ENCODE results near the gene GABBR2.

- TF ChIP-seq POLR2A (IDR thresholded peaks at IDR 0.05) = no peak
- TF ChIP-seq, protein P1, sequence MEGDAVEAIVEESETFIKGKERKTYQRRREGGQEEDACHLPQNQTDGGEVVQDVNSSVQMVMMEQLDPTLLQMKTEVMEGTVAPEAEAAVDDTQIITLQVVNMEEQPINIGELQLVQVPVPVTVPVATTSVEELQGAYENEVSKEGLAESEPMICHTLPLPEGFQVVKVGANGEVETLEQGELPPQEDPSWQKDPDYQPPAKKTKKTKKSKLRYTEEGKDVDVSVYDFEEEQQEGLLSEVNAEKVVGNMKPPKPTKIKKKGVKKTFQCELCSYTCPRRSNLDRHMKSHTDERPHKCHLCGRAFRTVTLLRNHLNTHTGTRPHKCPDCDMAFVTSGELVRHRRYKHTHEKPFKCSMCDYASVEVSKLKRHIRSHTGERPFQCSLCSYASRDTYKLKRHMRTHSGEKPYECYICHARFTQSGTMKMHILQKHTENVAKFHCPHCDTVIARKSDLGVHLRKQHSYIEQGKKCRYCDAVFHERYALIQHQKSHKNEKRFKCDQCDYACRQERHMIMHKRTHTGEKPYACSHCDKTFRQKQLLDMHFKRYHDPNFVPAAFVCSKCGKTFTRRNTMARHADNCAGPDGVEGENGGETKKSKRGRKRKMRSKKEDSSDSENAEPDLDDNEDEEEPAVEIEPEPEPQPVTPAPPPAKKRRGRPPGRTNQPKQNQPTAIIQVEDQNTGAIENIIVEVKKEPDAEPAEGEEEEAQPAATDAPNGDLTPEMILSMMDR (IDR thresholded peaks at IDR 0.05) = no peak
These were observed 270.1 kb downstream of the GABBR2 start for GRCh38 chr9:98438666-98439065.

Measured in right lobe of liver (tissue), 4 donors.